GM23338 (cell line): ENCODE data around the gene STXBP5. TPM values are rescaled to one million over a fixed set of nuclear protein-coding genes. Genes with fewer than 3 reads are reported as not detected.

Experiments
- ATAC-seq: fragments of 200-7000 bp; cut with Tn5 transposase; 3 replicates; pipeline ENCODE4 v1.9.1; 2020
- DNase-seq: peaks from one replicate; pipeline ENCODE4 v3.0.0-alpha.2; 2015; ENCODE audit warnings: low spot score
- H2AFZ ChIP-seq: fragments of 200-600 bp; sonication (generic); 2 replicates; pipeline ENCODE4 v1.8.0; 2016; ENCODE audit warnings: antibody characterized with exemption, mild to moderate bottlenecking, moderate library complexity
- H3F3A ChIP-seq: fragments of 200-600 bp; sonication (generic); replicated peaks from 2 replicates; pipeline ENCODE4 v1.8.0; 2017; ENCODE audit warnings: antibody characterized with exemption, mixed run types, low read depth
- H3K27ac ChIP-seq: fragments of 200-600 bp; sonication (generic); 2 replicates; pipeline ENCODE4 v1.6.1; 2016; ENCODE audit warnings: low read depth
- H3K27me3 ChIP-seq: fragments of 200-600 bp; sonication (generic); 2 replicates; pipeline ENCODE4 v1.8.0; 2016; ENCODE audit warnings: mild to moderate bottlenecking, mixed run types, moderate library complexity; ENCODE audit not compliant: insufficient read depth
- H3K36me3 ChIP-seq: fragments of 200-600 bp; sonication (generic); 2 replicates; pipeline ENCODE4 v1.8.0; 2016; ENCODE audit warnings: mild to moderate bottlenecking; ENCODE audit not compliant: insufficient read depth
- H3K4me1 ChIP-seq: fragments of 200-600 bp; sonication (generic); 2 replicates; pipeline ENCODE4 v1.8.0; 2016; ENCODE audit warnings: mild to moderate bottlenecking, moderate library complexity; ENCODE audit not compliant: insufficient read depth
- H3K4me2 ChIP-seq: fragments of 200-600 bp; sonication (generic); 2 replicates; pipeline ENCODE4 v1.7.1; 2017; ENCODE audit warnings: mixed run types
- H3K4me3 ChIP-seq: fragments of 200-600 bp; sonication (generic); 2 replicates; pipeline ENCODE4 v1.6.1; 2016; ENCODE audit warnings: mixed run types
- H3K79me2 ChIP-seq: fragments of 200-600 bp; sonication (generic); replicated peaks from 2 replicates; pipeline ENCODE4 v1.8.0; 2017; ENCODE audit warnings: mild to moderate bottlenecking; ENCODE audit not compliant: insufficient read depth
- H3K9me2 ChIP-seq: fragments of 200-600 bp; sonication (generic); 2 replicates; pipeline ENCODE4 v1.8.0; 2017; ENCODE audit not compliant: insufficient read depth
- H4K20me1 ChIP-seq: fragments of 200-600 bp; sonication (generic); replicated peaks from 2 replicates; pipeline ENCODE4 v1.8.0; 2017; ENCODE audit warnings: mild to moderate bottlenecking; ENCODE audit not compliant: insufficient read depth
- H3K27ac Mint-ChIP-seq: 2 replicates; pipeline ENCODE4 v1.8.0; 2020; ENCODE audit warnings: inconsistent platforms, mild to moderate bottlenecking, moderate library complexity, mixed read lengths
- H3K27me3 Mint-ChIP-seq: 3 replicates; pipeline ENCODE4 v1.8.0; 2022; ENCODE audit warnings: low read depth, mild to moderate bottlenecking, moderate library complexity, mixed read lengths, inconsistent platforms; ENCODE audit not compliant: insufficient read depth, poor library complexity
- H3K36me3 Mint-ChIP-seq: 3 replicates; pipeline ENCODE4 v1.8.0; 2021; ENCODE audit warnings: low read depth, mild to moderate bottlenecking, inconsistent platforms, moderate library complexity, mixed read lengths
- H3K4me1 Mint-ChIP-seq: 3 replicates; pipeline ENCODE4 v1.8.0; 2020; ENCODE audit warnings: mild to moderate bottlenecking, inconsistent platforms, mixed read lengths
- H3K4me3 Mint-ChIP-seq: 3 replicates; pipeline ENCODE4 v1.8.0; 2021; ENCODE audit warnings: moderate library complexity, mild to moderate bottlenecking, inconsistent platforms, mixed read lengths
- H3K9me3 Mint-ChIP-seq: 3 replicates; pipeline ENCODE4 v1.8.0; 2020; ENCODE audit warnings: moderate library complexity, mild to moderate bottlenecking, inconsistent platforms, mixed read lengths
- CREB1 ChIP-seq: fragments of 250-450 bp; sonication (Bioruptor Pico); IDR thresholded peaks from 2 replicates; pipeline ENCODE4 v1.5.0; 2020; ENCODE audit warnings: low read depth, mild to moderate bottlenecking, moderate library complexity
- POLR2AphosphoS5 ChIP-seq: IDR thresholded peaks from 2 replicates; pipeline ENCODE4 v1.6.1; 2016; ENCODE audit warnings: antibody characterized with exemption, low read depth
- REST ChIP-seq: IDR thresholded peaks from one replicate; pipeline ENCODE4 v1.6.1; 2018; ENCODE audit warnings: antibody characterized with exemption; ENCODE audit not compliant: unreplicated experiment
- STAT1 ChIP-seq: IDR thresholded peaks from one replicate; pipeline ENCODE4 v1.6.1; 2016; ENCODE audit warnings: antibody characterized with exemption; ENCODE audit not compliant: unreplicated experiment
- ZNF462 ChIP-seq: fragments of 250-450 bp; sonication (Bioruptor Pico); IDR thresholded peaks from 2 replicates; pipeline ENCODE4 v1.5.0; 2020; ENCODE audit warnings: mild to moderate bottlenecking, moderate library complexity
- polyA plus RNA-seq: library from polyadenylated mRNA; unstranded; fragments of >200 nt; fragmentation: Nextera tagmentation; extraction: Ambion mirVana; gene quantifications from 2 replicates; pipeline ENCODE4 v1.2.1, GENCODE V29; 2016
- total RNA-seq: library from RNA; depleted of rRNA; stranded (reverse); fragments of >200 nt; shearing (Covaris generic); gene quantifications from 2 replicates; pipeline ENCODE4 v1.2.3, GENCODE V29; 2014

The STXBP5 gene
- total and polyA plus RNA-seq, 2 experiments from 2014 or later: 3.9 to 17.8 TPM

DNA sequence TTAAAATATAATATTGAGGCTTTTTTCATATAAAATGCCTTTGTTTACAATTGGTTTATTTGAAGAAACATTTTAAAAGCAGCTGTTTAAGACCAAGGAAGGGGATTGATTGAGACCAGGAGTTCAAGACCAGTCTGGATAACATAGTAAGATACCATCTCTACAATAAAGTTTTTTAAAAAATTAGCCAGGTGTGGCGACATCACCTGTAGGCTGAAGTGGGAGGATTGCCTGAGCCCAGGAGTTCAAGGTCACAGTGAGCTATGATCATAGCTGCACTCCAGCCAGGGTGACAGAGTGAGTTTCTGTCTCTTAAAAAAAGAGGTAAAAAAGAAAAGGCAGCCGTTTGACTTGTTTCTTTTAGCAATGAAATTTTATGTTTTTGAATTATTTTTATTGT is 117.0 kb downstream of the STXBP5 start:
- Histone ChIP-seq H2AFZ (no peak overlapping the region), H3K27me3 (no peaks in the 10 kb centered on the region), H3F3A (no peaks in the 10 kb centered on the region), H3K4me2 (no peak overlapping the region), H4K20me1 (no peaks in the 10 kb centered on the region), H3K27ac (no peak overlapping the region), H3K4me1 (peaks cover 8% of the 10 kb centered on the region; the same call in 1 of the 2 replicates), H3K9me2 (no peaks in the 10 kb centered on the region), H3K79me2 (no peaks in the 10 kb centered on the region), H3K4me3 (no peak overlapping the region), H3K36me3 (no peaks in the 10 kb centered on the region; the same call in 1 of the 2 replicates)
- DNase-seq (no peak), ATAC-seq (no peak)
- no peaks in the 10 kb centered on the region for H3K9me3 Mint-ChIP-seq
- no peak overlapping the region for H3K27ac Mint-ChIP-seq
- H3K27me3 Mint-ChIP-seq: no peaks in the 10 kb centered on the region
- H3K36me3 Mint-ChIP-seq: 0 out of 3 replicates have a peak, but pooled peaks cover 3% of the 10 kb centered on the region
- H3K4me1 Mint-ChIP-seq: peaks cover 8% of the 10 kb centered on the region; the same call in 2 of the 3 replicates
- TF ChIP-seq CREB1: no peak
- TF ChIP-seq REST: no peak
- TF ChIP-seq POLR2AphosphoS5: no peak
- no peak for TF ChIP-seq ZNF462 (CRISPR knock-in tag)
- no peak for TF ChIP-seq STAT1
- no peak overlapping the region for H3K4me3 Mint-ChIP-seq
